IPS-18c (cell line): ENCODE results near the gene SNAPC1.
"Not testable (repeated sequence)": the region's sequence is repeated elsewhere in the genome, so short reads cannot be mapped to it uniquely, and the experiment has no call there.

Source experiments
- H3K4me3 ChIP-seq: 2 replicates; pipeline ENCODE4 v1.7.0; 2013; ENCODE audit warnings: low read depth, mild to moderate bottlenecking, low read length, moderate library complexity; ENCODE audit not compliant: insufficient read depth
- H3K9me3 ChIP-seq: one replicate; pipeline ENCODE4 v1.6.1; 2013; ENCODE audit warnings: mild to moderate bottlenecking, low read length, moderate library complexity; ENCODE audit not compliant: control insufficient read depth, insufficient read depth

SNAPC1 gene

GRCh38 chr14:61746346-61746745 is 15.9 kb upstream of the SNAPC1 start:
- H3K4me3 ChIP-seq, H3K9me3 ChIP-seq: not testable (repeated sequence)

GRCh38 chr14:61746881-61747280 is 15.3 kb upstream of the SNAPC1 start:
- Histone ChIP-seq H3K4me3 (no peak overlapping the region), H3K9me3 (no peaks in the 10 kb centered on the region)

- Histone ChIP-seq H3K9me3 (no peaks in the 10 kb centered on the region), H3K4me3 (no peak overlapping the region)
These were observed 14.9 kb upstream of the SNAPC1 start for GRCh38 chr14:61747342-61747741.

GRCh38 chr14:61749264-61749663 is 13.0 kb upstream of the SNAPC1 start:
- Histone ChIP-seq H3K9me3 (no peaks in the 10 kb centered on the region), H3K4me3 (no peak overlapping the region)

- no peak overlapping the region for H3K4me3 ChIP-seq
- no peaks in the 10 kb centered on the region for H3K9me3 ChIP-seq
These were observed 12.4 kb upstream of the SNAPC1 start for GRCh38 chr14:61749867-61750266.

- no peaks in the 10 kb centered on the region for H3K9me3 ChIP-seq
These were observed 11.3 kb upstream of the SNAPC1 start for GRCh38 chr14:61750708-61751474.

GRCh38 chr14:61751475-61751989 is 10.7 kb upstream of the SNAPC1 start:
- H3K9me3 ChIP-seq = no peaks in the 10 kb centered on the region
- H3K4me3 ChIP-seq = peak overlapping the region; percentile 50; the same call in 1 of the 2 replicates

More at GRCh38 chr14:61750708-61751474, 11.3 kb upstream of the SNAPC1 start:
- H3K4me3 ChIP-seq = peak overlapping the region; percentile 50

- Histone ChIP-seq H3K4me3 (no peak overlapping the region), H3K9me3 (no peaks in the 10 kb centered on the region)
These were observed 9.6 kb upstream of the SNAPC1 start for GRCh38 chr14:61752626-61753025.

GRCh38 chr14:61753631-61754030 is 8.6 kb upstream of the SNAPC1 start:
- H3K4me3 ChIP-seq = no peak overlapping the region

GRCh38 chr14:61754627-61755381 is 7.4 kb upstream of the SNAPC1 start:
- H3K9me3 ChIP-seq = peaks cover under 1% of the 10 kb centered on the region
- no peak overlapping the region for H3K4me3 ChIP-seq

More at GRCh38 chr14:61753631-61754030, 8.6 kb upstream of the SNAPC1 start:
- no peaks in the 10 kb centered on the region for H3K9me3 ChIP-seq

- not testable (repeated sequence) for H3K4me3 ChIP-seq, H3K9me3 ChIP-seq
These were observed 6.9 kb upstream of the SNAPC1 start for GRCh38 chr14:61755382-61755742.

GRCh38 chr14:61756135-61756534 is 6.1 kb upstream of the SNAPC1 start:
- Histone ChIP-seq H3K9me3 (peaks cover 2% of the 10 kb centered on the region), H3K4me3 (no peak overlapping the region; the same call in 1 of the 2 replicates)

- no peak overlapping the region for H3K4me3 ChIP-seq
- H3K9me3 ChIP-seq = peaks cover 2% of the 10 kb centered on the region
These were observed 2.3 kb upstream of the SNAPC1 start for GRCh38 chr14:61759878-61760277.

GRCh38 chr14:61761557-61761956 is 663 bp upstream of the SNAPC1 start:
- Histone ChIP-seq H3K9me3 (peaks cover 2% of the 10 kb centered on the region), H3K4me3 (peak overlapping the region; percentile 99; the same call in 1 of the 2 replicates)

GRCh38 chr14:61764342-61765122 is 2.3 kb downstream of the SNAPC1 start:
- H3K9me3 ChIP-seq = peaks cover 2% of the 10 kb centered on the region
- H3K4me3 ChIP-seq = no peak overlapping the region

- Histone ChIP-seq H3K9me3 (no peaks in the 10 kb centered on the region), H3K4me3 (no peak overlapping the region)
These were observed 3.2 kb downstream of the SNAPC1 start for GRCh38 chr14:61765225-61765943.

GRCh38 chr14:61766151-61766550 is 3.9 kb downstream of the SNAPC1 start:
- Histone ChIP-seq H3K9me3 (no peaks in the 10 kb centered on the region), H3K4me3 (no peak overlapping the region)
